Measurements from ENCODE around the gene PPP2R3C.

PPP2R3C gene

DNA sequence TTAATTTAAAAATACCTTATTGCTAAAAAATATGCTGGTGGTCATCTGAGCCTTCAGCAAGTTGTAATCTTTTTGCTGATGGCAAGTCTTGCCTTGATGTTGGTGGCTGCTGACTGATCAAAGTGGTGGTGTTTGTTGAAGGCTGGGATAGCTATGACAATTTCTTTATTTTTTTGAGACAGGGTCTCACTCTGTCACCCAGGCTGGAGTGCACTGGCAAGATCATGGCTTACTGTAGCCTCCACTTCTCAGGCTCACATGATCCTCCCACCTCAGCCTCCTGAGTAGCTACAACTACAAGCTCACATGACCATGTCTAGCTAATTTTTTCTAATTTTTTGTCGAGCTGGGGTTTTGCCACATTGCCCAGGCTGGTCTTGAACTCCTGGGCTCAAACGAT is 25.4 kb upstream of the PPP2R3C start:
- no peak for DNase-seq (ENCODE audit: low read depth)
- TF ChIP-seq, protein P1, sequence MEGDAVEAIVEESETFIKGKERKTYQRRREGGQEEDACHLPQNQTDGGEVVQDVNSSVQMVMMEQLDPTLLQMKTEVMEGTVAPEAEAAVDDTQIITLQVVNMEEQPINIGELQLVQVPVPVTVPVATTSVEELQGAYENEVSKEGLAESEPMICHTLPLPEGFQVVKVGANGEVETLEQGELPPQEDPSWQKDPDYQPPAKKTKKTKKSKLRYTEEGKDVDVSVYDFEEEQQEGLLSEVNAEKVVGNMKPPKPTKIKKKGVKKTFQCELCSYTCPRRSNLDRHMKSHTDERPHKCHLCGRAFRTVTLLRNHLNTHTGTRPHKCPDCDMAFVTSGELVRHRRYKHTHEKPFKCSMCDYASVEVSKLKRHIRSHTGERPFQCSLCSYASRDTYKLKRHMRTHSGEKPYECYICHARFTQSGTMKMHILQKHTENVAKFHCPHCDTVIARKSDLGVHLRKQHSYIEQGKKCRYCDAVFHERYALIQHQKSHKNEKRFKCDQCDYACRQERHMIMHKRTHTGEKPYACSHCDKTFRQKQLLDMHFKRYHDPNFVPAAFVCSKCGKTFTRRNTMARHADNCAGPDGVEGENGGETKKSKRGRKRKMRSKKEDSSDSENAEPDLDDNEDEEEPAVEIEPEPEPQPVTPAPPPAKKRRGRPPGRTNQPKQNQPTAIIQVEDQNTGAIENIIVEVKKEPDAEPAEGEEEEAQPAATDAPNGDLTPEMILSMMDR (conservative IDR thresholded peaks at IDR 0.05; ENCODE audit: low read depth, low read length) = no peak
- H3K4me3 ChIP-seq (ENCODE audit: low read length) = no peak overlapping the region

DNA sequence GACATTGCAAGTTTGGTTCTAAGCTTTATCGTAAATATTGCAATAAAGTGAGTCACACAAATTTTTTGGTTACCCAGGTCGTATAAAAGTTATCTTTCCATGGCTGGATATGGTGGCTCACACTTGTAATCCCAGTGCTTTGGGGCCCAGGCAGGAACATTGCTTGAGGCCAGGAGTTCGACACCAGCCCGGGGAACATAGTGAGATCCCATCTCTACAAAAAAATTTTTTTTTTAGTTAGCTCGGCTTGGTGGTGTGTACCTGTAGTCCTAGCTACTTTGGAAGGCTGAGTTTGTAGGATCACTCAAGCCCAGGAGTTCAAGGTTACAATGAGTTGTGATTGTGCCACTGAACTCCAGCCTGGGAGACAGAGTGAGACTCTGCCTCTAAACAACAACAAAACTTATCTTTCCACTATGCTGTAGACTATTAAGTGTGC is 24.9 kb upstream of the PPP2R3C start:
- TF ChIP-seq, protein P1 (conservative IDR thresholded peaks at IDR 0.05; ENCODE audit: low read depth, low read length) = no peak
- DNase-seq (ENCODE audit: low read depth) = no peak

DNA sequence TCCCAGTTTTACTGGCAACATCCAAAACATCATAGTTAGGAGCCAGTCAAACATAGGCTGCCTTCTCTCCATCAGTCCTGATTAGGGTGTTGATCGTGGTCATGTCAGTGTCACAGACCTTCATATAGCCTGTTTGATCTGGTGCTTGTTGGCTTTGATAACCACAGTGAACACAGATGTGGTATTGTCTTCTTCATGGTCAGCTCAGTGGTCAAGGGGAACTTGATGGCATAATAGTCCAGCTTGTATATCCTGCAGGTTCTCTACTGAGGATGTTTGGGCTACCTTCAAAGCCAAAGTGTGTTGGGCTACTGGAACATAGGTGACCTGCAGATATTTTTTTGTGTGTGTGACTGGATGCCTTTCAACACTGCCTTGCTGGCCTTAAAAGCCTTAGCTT is 22.2 kb upstream of the PPP2R3C start:
- no peak for DNase-seq (ENCODE audit: low read depth)
- no peak overlapping the region for H3K4me3 ChIP-seq (ENCODE audit: low read length)
- TF ChIP-seq, protein P1 (conservative IDR thresholded peaks at IDR 0.05; ENCODE audit: low read depth, low read length) = no peak

More for the DNA sequence above, 24.9 kb upstream of the PPP2R3C start:
- H3K4me3 ChIP-seq (ENCODE audit: low read length) = no peak overlapping the region

DNA sequence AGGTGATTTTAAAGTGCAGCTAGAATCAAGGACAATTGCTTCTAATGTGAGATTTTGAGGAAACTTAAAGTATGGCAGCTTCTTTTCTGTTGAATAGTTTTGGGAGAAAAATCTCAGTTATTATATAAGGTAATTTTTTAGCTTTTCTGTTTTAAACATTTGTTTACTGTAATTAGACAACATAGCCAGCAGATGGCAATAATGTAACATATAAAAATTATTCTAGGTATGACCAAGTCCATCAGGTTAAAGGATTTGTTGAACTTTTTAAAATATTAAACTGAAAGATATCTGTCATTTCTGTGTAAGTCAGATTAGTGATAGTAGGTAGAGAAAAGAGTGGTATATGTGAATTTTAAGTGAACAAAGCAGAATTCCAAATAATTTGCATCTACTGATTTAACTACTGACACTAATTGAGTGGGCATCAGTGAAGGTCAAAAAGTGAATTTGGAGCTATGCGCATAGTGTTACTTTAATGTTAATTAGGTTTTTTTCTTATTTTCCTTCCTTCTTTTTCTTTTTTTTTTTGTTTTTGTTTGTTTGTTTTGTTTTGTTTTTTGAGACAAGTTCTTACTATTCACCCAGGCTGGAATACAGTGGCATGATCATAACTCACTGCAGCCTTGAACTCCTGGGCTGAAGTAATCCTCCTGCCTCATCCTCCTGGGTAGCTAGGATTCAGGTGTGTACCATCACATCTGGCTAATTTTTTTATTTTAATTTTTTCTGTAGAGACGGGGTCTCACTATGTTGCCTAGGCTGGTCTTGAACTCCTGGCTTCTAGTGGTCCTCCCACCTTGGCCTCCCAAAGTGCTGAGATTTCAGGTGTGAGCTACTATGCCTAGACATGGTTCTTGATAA is 19.2 kb upstream of the PPP2R3C start:
- TF ChIP-seq, protein P1 (conservative IDR thresholded peaks at IDR 0.05; ENCODE audit: low read depth, low read length) = no peak
- DNase-seq (ENCODE audit: low read depth) = no peak
- H3K4me3 ChIP-seq (ENCODE audit: low read length) = no peak overlapping the region

DNA sequence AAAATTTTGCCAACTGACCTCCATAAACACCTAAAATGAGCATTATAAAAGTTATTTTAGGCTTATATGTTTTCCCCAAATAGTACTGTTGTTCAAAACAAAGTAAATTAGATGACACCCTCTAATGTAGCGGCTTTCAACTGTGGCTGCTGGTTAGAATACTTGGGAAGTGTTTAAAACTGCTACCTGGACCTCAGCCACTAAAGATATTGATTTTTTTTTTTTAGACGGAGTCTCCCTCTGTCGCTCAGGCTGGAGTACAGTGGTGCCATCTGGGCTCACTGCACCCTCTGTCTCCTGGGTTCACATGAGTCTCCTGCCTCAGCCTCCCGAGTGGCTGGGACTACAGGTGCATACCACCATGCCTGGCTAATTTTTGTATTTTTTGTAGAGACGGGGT is 16.8 kb upstream of the PPP2R3C start:
- H3K4me3 ChIP-seq (ENCODE audit: low read length) = no peak overlapping the region
- DNase-seq (ENCODE audit: low read depth) = no peak
- TF ChIP-seq, protein P1 (conservative IDR thresholded peaks at IDR 0.05; ENCODE audit: low read depth, low read length) = no peak

DNA sequence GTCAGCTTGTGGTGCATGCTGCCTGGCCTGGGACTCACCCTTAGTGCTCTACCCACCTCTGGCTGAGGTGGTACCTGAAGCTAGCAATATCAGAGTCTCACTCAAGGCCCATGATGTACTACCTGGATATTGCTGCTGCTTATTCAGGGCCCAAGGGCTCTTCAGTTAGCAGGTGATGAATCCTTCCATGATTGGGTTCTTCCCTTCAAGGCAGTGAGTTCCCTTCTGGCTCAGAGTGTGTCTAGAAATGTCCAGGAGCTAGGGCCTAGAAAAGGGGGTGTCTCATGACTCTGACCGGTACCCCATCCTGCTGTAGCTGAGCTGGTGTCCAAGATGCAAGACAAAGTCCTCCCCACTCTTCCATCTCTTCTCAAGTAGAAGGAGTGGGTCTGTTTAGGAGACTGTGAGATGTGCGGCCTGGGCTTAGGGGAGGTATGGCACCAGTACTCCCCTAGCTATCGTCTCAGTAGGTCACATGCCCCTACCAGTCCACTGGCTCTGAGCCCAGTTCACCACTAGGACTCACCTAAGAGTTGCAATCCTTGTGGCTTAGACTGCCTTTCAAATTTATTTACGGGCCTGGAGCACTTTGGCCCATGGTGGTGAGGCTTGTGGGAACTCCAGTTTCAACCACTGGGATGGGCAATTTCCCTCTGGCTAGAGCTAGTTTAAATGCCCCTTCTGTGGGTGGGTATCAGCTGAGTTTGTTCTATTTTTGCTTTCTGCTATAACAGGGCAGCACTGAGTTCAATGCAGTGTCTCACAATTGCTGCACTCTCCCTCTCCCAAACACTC is 12.7 kb upstream of the PPP2R3C start:
- no peak overlapping the region for H3K4me3 ChIP-seq (ENCODE audit: low read length)
- TF ChIP-seq, protein P1 (conservative IDR thresholded peaks at IDR 0.05; ENCODE audit: low read depth, low read length) = no peak

More for the DNA sequence above, 12.7 kb upstream of the PPP2R3C start:
- DNase-seq (ENCODE audit: low read depth) = no peak
